H9 (cell line): ENCODE results near the gene MAPK8IP1. TPM values are rescaled to one million over a fixed set of nuclear protein-coding genes. Genes with fewer than 3 reads are reported as not detected.

Experiments
- DNase-seq: peaks from one replicate; pipeline ENCODE4 v3.0.0-alpha.2; 2017
- H2AFZ ChIP-seq: one replicate; pipeline ENCODE4 v1.6.1; 2013; ENCODE audit warnings: mild to moderate bottlenecking, low read length, control low read depth, moderate library complexity
- H2AK5ac ChIP-seq: 2 replicates; pipeline ENCODE4 v1.6.1; 2013; ENCODE audit warnings: low read length, control low read depth, mixed read lengths; ENCODE audit not compliant: insufficient read length
- H2BK120ac ChIP-seq: one replicate; pipeline ENCODE4 v1.6.1; 2013; ENCODE audit warnings: low read depth, mild to moderate bottlenecking, low read length, control low read depth, inconsistent platforms; ENCODE audit not compliant: poor library complexity, severe bottlenecking
- H2BK12ac ChIP-seq: 2 replicates; pipeline ENCODE4 v1.6.1; 2013; ENCODE audit warnings: low read length, control low read depth, mixed read lengths, low read depth; ENCODE audit not compliant: insufficient read length
- H2BK15ac ChIP-seq: 2 replicates; pipeline ENCODE4 v1.6.1; 2013; ENCODE audit warnings: low read depth, low read length, control low read depth
- H2BK20ac ChIP-seq: one replicate; pipeline ENCODE4 v1.6.1; 2013; ENCODE audit warnings: low read depth, mild to moderate bottlenecking, low read length, control low read depth, inconsistent platforms; ENCODE audit not compliant: poor library complexity, severe bottlenecking
- H2BK5ac ChIP-seq: 2 replicates; pipeline ENCODE4 v1.6.1; 2013; ENCODE audit warnings: low read length, control low read depth, mixed read lengths; ENCODE audit not compliant: insufficient read length
- H3K14ac ChIP-seq: 2 replicates; pipeline ENCODE4 v1.6.1; 2013; ENCODE audit warnings: low read length, control low read depth; ENCODE audit not compliant: insufficient read depth
- H3K18ac ChIP-seq: 2 replicates; pipeline ENCODE4 v1.6.1; 2013; ENCODE audit warnings: low read depth, mild to moderate bottlenecking, mixed read lengths, low read length, control low read depth; ENCODE audit not compliant: insufficient read length
- H3K23ac ChIP-seq: 2 replicates; pipeline ENCODE4 v1.6.1; 2013; ENCODE audit warnings: low read length, control low read depth, mixed read lengths, low read depth; ENCODE audit not compliant: insufficient read length
- H3K23me2 ChIP-seq: 2 replicates; pipeline ENCODE4 v1.6.1; 2013; ENCODE audit warnings: low read depth, mild to moderate bottlenecking, mixed read lengths, low read length, control low read depth; ENCODE audit not compliant: insufficient read length, poor library complexity, severe bottlenecking
- H3K27ac ChIP-seq: 2 replicates; pipeline ENCODE4 v1.5.1; 2013; ENCODE audit warnings: low read length, control low read depth, mixed read lengths, low read depth; ENCODE audit not compliant: insufficient read length
- H3K27me3 ChIP-seq: 2 replicates; pipeline ENCODE4 v1.6.1; 2013; ENCODE audit warnings: low read length, control low read depth, inconsistent platforms; ENCODE audit not compliant: insufficient read depth
- H3K4ac ChIP-seq: 2 replicates; pipeline ENCODE4 v1.6.1; 2013; ENCODE audit warnings: low read depth, mild to moderate bottlenecking, control low read depth, inconsistent platforms, low read length, moderate library complexity
- H3K4me1 ChIP-seq: 2 replicates; pipeline ENCODE4 v1.6.1; 2013; ENCODE audit warnings: low read length, control low read depth, inconsistent platforms; ENCODE audit not compliant: insufficient read depth
- H3K4me2 ChIP-seq: 2 replicates; pipeline ENCODE4 v1.6.1; 2013; ENCODE audit warnings: low read length, control low read depth, mixed read lengths; ENCODE audit not compliant: insufficient read length, insufficient read depth
- H3K56ac ChIP-seq: 2 replicates; pipeline ENCODE4 v1.6.1; 2013; ENCODE audit warnings: low read depth, mild to moderate bottlenecking, mixed read lengths, low read length, control low read depth; ENCODE audit not compliant: insufficient read length
- H3K79me1 ChIP-seq: 2 replicates; pipeline ENCODE4 v1.6.1; 2013; ENCODE audit warnings: low read depth, mild to moderate bottlenecking, moderate library complexity, low read length, control low read depth, inconsistent platforms; ENCODE audit not compliant: insufficient read depth, poor library complexity, severe bottlenecking
- H3K79me2 ChIP-seq: 2 replicates; pipeline ENCODE4 v1.6.1; 2013; ENCODE audit warnings: low read length, control low read depth, inconsistent platforms; ENCODE audit not compliant: insufficient read depth
- H3K9ac ChIP-seq: 2 replicates; pipeline ENCODE4 v1.6.1; 2013; ENCODE audit warnings: low read length, control low read depth, mixed read lengths; ENCODE audit not compliant: insufficient read length; ENCODE audit errors: extremely low read depth
- H3K9me3 ChIP-seq: one replicate; pipeline ENCODE4 v1.6.1; 2013; ENCODE audit warnings: low read depth, low read length, inconsistent platforms; ENCODE audit not compliant: control insufficient read depth
- H3T11ph ChIP-seq: one replicate; pipeline ENCODE4 v1.6.1; 2013; ENCODE audit warnings: mild to moderate bottlenecking, low read length, control low read depth, inconsistent platforms
- H4K20me1 ChIP-seq: one replicate; pipeline ENCODE4 v1.6.1; 2013; ENCODE audit not compliant: control insufficient read depth, insufficient read length, insufficient read depth
- H4K5ac ChIP-seq: 2 replicates; pipeline ENCODE4 v1.6.1; 2013; ENCODE audit warnings: low read depth, mild to moderate bottlenecking, mixed read lengths, low read length, control low read depth; ENCODE audit not compliant: insufficient read length
- H4K8ac ChIP-seq: replicated peaks from 2 replicates; pipeline ENCODE4 v1.6.1; 2013; ENCODE audit warnings: low read length, control low read depth, mixed read lengths, low read depth; ENCODE audit not compliant: insufficient read length
- H4K91ac ChIP-seq: 2 replicates; pipeline ENCODE4 v1.6.1; 2013; ENCODE audit warnings: low read depth, mild to moderate bottlenecking, moderate library complexity, mixed read lengths, low read length, control low read depth; ENCODE audit not compliant: insufficient read length
- H3K27ac Mint-ChIP-seq, 3 experiments: 2 replicates in 2 of 3; 3 replicates in 1 of 3; pipeline ENCODE4 v1.8.0; 2020 to 2021; ENCODE audit warnings: mixed read lengths in 3 of 3, mild to moderate bottlenecking in 1 of 3, moderate library complexity in 1 of 3
- H3K27me3 Mint-ChIP-seq: 2 replicates; pipeline ENCODE4 v1.8.0; 2021; ENCODE audit warnings: low read depth, mild to moderate bottlenecking, moderate library complexity, mixed read lengths
- H3K36me3 Mint-ChIP-seq, 3 experiments: 2 replicates in 2 of 3; 3 replicates in 1 of 3; pipeline ENCODE4 v1.8.0; 2020 to 2021; ENCODE audit warnings: low read depth in 3 of 3, mixed read lengths in 3 of 3; ENCODE audit not compliant: insufficient read depth in 1 of 3
- H3K4me1 Mint-ChIP-seq, 2 experiments: 2 replicates each; pipeline ENCODE4 v1.8.0; 2020; ENCODE audit warnings: mixed read lengths in 2 of 2
- H3K4me3 Mint-ChIP-seq, 2 experiments: 2 replicates in 1 of 2; 3 replicates in 1 of 2; pipeline ENCODE4 v1.8.0; 2020 to 2021; ENCODE audit warnings: mild to moderate bottlenecking in 2 of 2, mixed read lengths in 2 of 2, moderate library complexity in 1 of 2
- H3K9me3 Mint-ChIP-seq, 2 experiments: 2 replicates in 1 of 2; 3 replicates in 1 of 2; pipeline ENCODE4 v1.8.0; 2020; ENCODE audit warnings: mild to moderate bottlenecking in 2 of 2, mixed read lengths in 2 of 2, moderate library complexity in 1 of 2
- CTCF ChIP-seq: fragments of 200-600 bp; sonication (generic); conservative IDR thresholded peaks from 3 replicates; pipeline ENCODE4 v1.8.0; 2021; ENCODE audit warnings: antibody characterized with exemption, mild to moderate bottlenecking
- WGBS: extraction: QIAGEN DNeasy Blood & Tissue Kit; methylation state at CpG from one replicate; pipeline ENCODE4 v1.1.7; 2013; ENCODE audit warnings: missing lambda C conversion rate, low lambda C conversion rate, mixed read lengths; ENCODE audit not compliant: insufficient read length; ENCODE audit errors: extremely low coverage; 5-methylcytosine and 5-hydroxymethylcytosine counted together
- total RNA-seq: library from RNA; stranded (reverse); gene quantifications from 2 replicates; pipeline ENCODE4 v1.2.1, GENCODE V29; 2021

MAPK8IP1 gene
- total RNA-seq, 1 experiment from 2014 or later, result 30.2 TPM

GRCh38 chr11:45846974-45847910 is 38.2 kb upstream of the MAPK8IP1 start, which contains the start of gene CRY2:
Gene CRY2, plus strand, starts transcription at chr11:45847475. Its CDS starts 16 bp downstream, at chr11:45847491.
- Histone ChIP-seq H3K27ac (no peak within 1 kb of the TSS), H3K79me1 (no peaks in the 10 kb centered on the region), H2BK120ac (no peak within 1 kb of the TSS), H3K4me2 (peak within 1 kb of the TSS; percentile 68), H4K8ac (no peak within 1 kb of the TSS), H2BK5ac (no peak within 1 kb of the TSS), H2AK5ac (no peak within 1 kb of the TSS), H3K79me2 (no peaks in the 10 kb centered on the region), H3K23ac (no peak within 1 kb of the TSS), H3K9me3 (no peaks in the 10 kb centered on the region), H2BK15ac (no peak within 1 kb of the TSS), H4K91ac (no peak within 1 kb of the TSS), H2AFZ (no peak within 1 kb of the TSS), H4K5ac (no peak within 1 kb of the TSS), H3K9ac (peak within 1 kb of the TSS; percentile 64), H3K27me3 (peaks cover 7% of the 10 kb centered on the region; the same call in 1 of the 2 replicates), H2BK20ac (no peak within 1 kb of the TSS), H3K4me1 (peaks cover 2% of the 10 kb centered on the region; the same call in 1 of the 2 replicates), H3K56ac (no peak within 1 kb of the TSS), H4K20me1 (no peaks in the 10 kb centered on the region), H3T11ph (no peak within 1 kb of the TSS), H3K18ac (peak within 1 kb of the TSS; percentile 65), H2BK12ac (no peak within 1 kb of the TSS), H3K23me2 (peaks cover 6% of the 10 kb centered on the region), H3K14ac (peak within 1 kb of the TSS; percentile 74), H3K4ac (no peak within 1 kb of the TSS)
- Mint-ChIP-seq H3K9me3 (no peaks in the 10 kb centered on the region; a peak in 1 of 5 replicates), H3K27ac (no peak within 1 kb of the TSS), H3K4me3 (peak within 1 kb of the TSS; percentile 77 to 88), H3K4me1 (peaks cover 21 to 29% of the 10 kb centered on the region in 2 experiments), H3K27me3 (peaks cover 38% of the 10 kb centered on the region), H3K36me3 (no peaks in the 10 kb centered on the region; a peak in 1 of 7 replicates)
- no peak for TF ChIP-seq CTCF
- DNase-seq, result peak; percentile 99
- WGBS, result no CpG with 5 or more reads among the region's 75 CpGs
